D721Med (cell line): ENCODE measurements around the gene EIF3B.

ENCODE experiments used
- DNase-seq: peaks from one replicate; pipeline ENCODE4 v3.0.0; 2011; ENCODE audit warnings: low spot score; ENCODE audit not compliant: insufficient read length
- FAIRE-seq: peaks from 2 replicates; lab custom pipeline; 2011; peaks lifted over from hg19 to GRCh38; lab: Jason Lieb, UNC
- CTCF ChIP-seq: IDR thresholded peaks from 2 replicates; pipeline ENCODE4 v1.5.1; 2012; ENCODE audit warnings: mild to moderate bottlenecking, control low read depth; ENCODE audit not compliant: insufficient read depth; ENCODE audit errors: missing control alignments

EIF3B gene

GRCh38 chr7:2353113-2353935, 1.3 kb upstream of the EIF3B start:
- FAIRE-seq = no peak
- TF ChIP-seq CTCF = no peak

GRCh38 chr7:2353936-2354185, 766 bp upstream of the EIF3B start:
- TF ChIP-seq CTCF = no peak
- DNase-seq (peak; percentile 94), FAIRE-seq (no peak)

More at GRCh38 chr7:2353113-2353935, 1.3 kb upstream of the EIF3B start:
- DNase-seq = no peak

GRCh38 chr7:2354939-2355704, 495 bp downstream of the EIF3B start:
- FAIRE-seq (no peak), DNase-seq (no peak)
- no peak for TF ChIP-seq CTCF

GRCh38 chr7:2355705-2356008, 1.0 kb downstream of the EIF3B start:
- no peak for DNase-seq
- no peak for FAIRE-seq
- no peak for TF ChIP-seq CTCF

- DNase-seq (no peak), FAIRE-seq (no peak)
- no peak for TF ChIP-seq CTCF
Observed at GRCh38 chr7:2357165-2357564, 2.5 kb downstream of the EIF3B start.

GRCh38 chr7:2357571-2357970, 2.9 kb downstream of the EIF3B start:
- no peak for TF ChIP-seq CTCF
- FAIRE-seq (no peak), DNase-seq (no peak)

- no peak for DNase-seq
- TF ChIP-seq CTCF = no peak
- FAIRE-seq = no peak
Observed at GRCh38 chr7:2358968-2359527, 4.4 kb downstream of the EIF3B start.
